HG02885 (cell line): ENCODE measurements around the gene AADACL2.

Source experiments
- ATAC-seq: cut with Tn5 transposase; IDR thresholded peaks from one replicate; pipeline ENCODE4 v1.9.1; 2021; ENCODE audit warnings: mild to moderate bottlenecking; ENCODE audit not compliant: unreplicated experiment, poor library complexity

The AADACL2 gene

GRCh38 chr3:151733613-151734012 lies at the start of gene AADACL2:
Gene AADACL2 (plus strand): TSS chr3:151733927. CDS start chr3:151734036, 109 bp downstream.
- no peak for ATAC-seq

GRCh38 chr3:151684094-151684493 lies 49.6 kb upstream of the AADACL2 start:
- no peak for ATAC-seq

- no peak for ATAC-seq
Observed at GRCh38 chr3:151686257-151686656, 47.5 kb upstream of the AADACL2 start.

GRCh38 chr3:151687076-151687475 lies 46.7 kb upstream of the AADACL2 start:
- no peak for ATAC-seq

GRCh38 chr3:151688571-151688970 lies 45.2 kb upstream of the AADACL2 start:
- no peak for ATAC-seq

- no peak for ATAC-seq
Observed at GRCh38 chr3:151690645-151691044, 43.1 kb upstream of the AADACL2 start.

- no peak for ATAC-seq
Observed at GRCh38 chr3:151697496-151697895, 36.2 kb upstream of the AADACL2 start.

GRCh38 chr3:151707216-151707615 lies 26.5 kb upstream of the AADACL2 start:
- no peak for ATAC-seq

GRCh38 chr3:151708868-151709267 lies 24.9 kb upstream of the AADACL2 start:
- ATAC-seq, result no peak

GRCh38 chr3:151709847-151710246 lies 23.9 kb upstream of the AADACL2 start:
- no peak for ATAC-seq

GRCh38 chr3:151721294-151721693 lies 12.4 kb upstream of the AADACL2 start:
- no peak for ATAC-seq

GRCh38 chr3:151722856-151723255 lies 10.9 kb upstream of the AADACL2 start:
- ATAC-seq, result no peak

- no peak for ATAC-seq
Observed at GRCh38 chr3:151724576-151725562, 8.9 kb upstream of the AADACL2 start.

- no peak for ATAC-seq
Observed at GRCh38 chr3:151726016-151726415, 7.7 kb upstream of the AADACL2 start.

- no peak for ATAC-seq
Observed at GRCh38 chr3:151732861-151733260, 866 bp upstream of the AADACL2 start.

GRCh38 chr3:151740581-151740980 lies 6.9 kb downstream of the AADACL2 start:
- ATAC-seq, result no peak

GRCh38 chr3:151743855-151744254 lies 10.1 kb downstream of the AADACL2 start:
- ATAC-seq, result no peak

- ATAC-seq, result no peak
Observed at GRCh38 chr3:151750181-151750580, 16.5 kb downstream of the AADACL2 start.

- ATAC-seq, result no peak
Observed at GRCh38 chr3:151750678-151751077, 17.0 kb downstream of the AADACL2 start.

- no peak for ATAC-seq
Observed at GRCh38 chr3:151751161-151751560, 17.4 kb downstream of the AADACL2 start.

- ATAC-seq, result no peak
Observed at GRCh38 chr3:151753846-151754245, 20.1 kb downstream of the AADACL2 start.

- no peak for ATAC-seq
Observed at GRCh38 chr3:151761581-151761980, 27.9 kb downstream of the AADACL2 start.
